LoVo (cell line): ENCODE data around the gene EXOC5.

Source experiments
- DNase-seq: peaks from one replicate; pipeline ENCODE4 v3.0.0-alpha.2; 2016; ENCODE audit warnings: low spot score

EXOC5 gene

GRCh38 chr14:57168138-57168679 is 100.5 kb downstream of the EXOC5 start:
- DNase-seq, result no peak

- no peak for DNase-seq
Measured at GRCh38 chr14:57161583-57162234, 107.0 kb downstream of the EXOC5 start.

- no peak for DNase-seq
Measured at GRCh38 chr14:57160333-57160732, 108.4 kb downstream of the EXOC5 start.

GRCh38 chr14:57153286-57153685 is 115.4 kb downstream of the EXOC5 start:
- DNase-seq, result no peak
